Dedifferentiated amniotic fluid mesenchymal stem cell (primary cell): ENCODE results near the gene ATF3.
A peak's percentile ranks its signal among the peaks of the same experiment; 100 is the strongest.

Source experiments
- DNase-seq: peaks from one replicate; pipeline ENCODE4 v3.0.0-alpha.2; 2016; ENCODE audit errors: extremely low spot score

The ATF3 gene, protein sequence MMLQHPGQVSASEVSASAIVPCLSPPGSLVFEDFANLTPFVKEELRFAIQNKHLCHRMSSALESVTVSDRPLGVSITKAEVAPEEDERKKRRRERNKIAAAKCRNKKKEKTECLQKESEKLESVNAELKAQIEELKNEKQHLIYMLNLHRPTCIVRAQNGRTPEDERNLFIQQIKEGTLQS

GRCh38 chr1:212608392-212608958, at the start of gene ATF3:
TSS of gene ATF3 (plus strand) at chr1:212608761. CDS start at chr1:212615022, 6,261 bp downstream.
- DNase-seq: peak; percentile 99

DNA sequence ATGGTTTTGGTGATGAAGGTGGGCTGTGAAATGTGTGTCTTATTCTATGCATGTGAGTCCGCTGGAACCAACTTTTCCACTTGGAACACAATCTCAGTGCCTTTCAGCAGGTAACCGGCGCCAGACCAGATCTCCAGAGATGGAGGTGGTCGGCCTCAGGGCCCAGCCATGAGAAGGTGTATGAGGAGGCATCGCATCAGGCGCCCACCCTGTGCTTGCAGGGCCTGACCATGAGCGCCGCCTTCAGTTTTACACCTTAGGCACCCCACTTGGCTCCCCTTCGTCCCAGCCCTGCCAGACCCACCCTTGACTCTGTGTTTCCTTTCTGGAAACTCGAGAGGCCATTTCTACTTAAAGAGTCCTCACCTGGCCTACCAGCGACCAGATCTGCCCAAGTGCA, 48.6 kb upstream of the ATF3 start:
- no peak for DNase-seq

GRCh38 chr1:212560933-212561460, 47.6 kb upstream of the ATF3 start:
- no peak for DNase-seq

- peak; percentile 81 for DNase-seq
Observed at GRCh38 chr1:212561501-212561931, 47.0 kb upstream of the ATF3 start.

DNA sequence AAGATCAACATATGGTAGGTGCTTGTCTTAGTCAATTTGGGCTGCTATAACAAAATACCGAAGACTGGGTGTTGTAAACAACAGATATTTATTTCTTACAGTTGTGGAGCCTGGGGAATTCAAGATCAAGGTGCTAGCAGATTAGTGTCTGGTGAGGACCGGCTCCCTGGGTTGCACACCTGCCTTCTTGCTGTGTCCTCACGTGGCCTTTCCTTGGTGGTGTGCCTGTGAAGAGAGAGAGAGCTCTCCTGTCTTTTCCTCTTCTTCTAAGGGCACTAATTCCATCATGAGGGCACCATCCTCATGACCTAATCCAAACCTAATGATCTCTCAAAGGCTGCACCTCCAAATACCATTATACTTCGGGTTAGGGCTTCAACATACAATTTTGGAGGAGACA, 45.8 kb upstream of the ATF3 start:
- DNase-seq: no peak

- no peak for DNase-seq
Observed at GRCh38 chr1:212565079-212565478, 43.5 kb upstream of the ATF3 start.

DNA sequence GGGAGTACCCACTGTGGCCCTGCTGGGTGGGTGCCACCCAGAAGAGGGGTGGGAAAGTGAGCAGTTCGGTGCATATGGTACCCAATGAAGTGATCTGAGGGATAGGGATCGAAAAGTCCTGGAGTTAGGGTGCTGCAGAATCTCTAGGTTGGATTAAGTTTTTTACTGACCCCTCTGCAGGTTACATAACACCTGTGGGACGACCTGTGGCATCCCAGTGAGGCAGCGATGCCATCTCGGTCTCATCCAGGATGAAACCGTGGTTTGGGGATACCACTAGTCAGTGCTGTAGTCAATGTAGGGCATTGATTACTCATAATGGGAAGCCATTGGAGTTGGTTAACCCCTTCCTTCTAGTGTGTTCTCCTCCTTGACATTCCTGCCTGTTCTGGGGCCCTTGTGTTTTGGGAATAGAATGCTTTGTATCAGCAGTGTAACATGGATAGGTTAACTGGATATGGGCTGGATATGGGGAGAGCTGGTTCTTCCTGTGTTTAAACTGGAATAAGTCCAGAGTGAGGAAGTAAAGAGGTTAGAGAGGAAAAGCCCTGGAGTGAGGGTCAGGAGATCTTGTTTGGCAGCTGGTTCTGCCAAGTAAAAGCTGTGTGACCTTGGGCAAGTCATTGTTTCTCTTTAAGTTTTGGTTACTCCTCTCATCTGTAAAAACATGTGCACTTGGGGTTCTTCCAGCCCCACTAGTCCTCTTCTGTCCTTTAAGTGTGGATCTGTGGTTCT, 42.8 kb upstream of the ATF3 start:
- no peak for DNase-seq

GRCh38 chr1:212566522-212567479, 41.8 kb upstream of the ATF3 start:
- peak; percentile 60 for DNase-seq

- DNase-seq: no peak
Observed at GRCh38 chr1:212567638-212568037, 40.9 kb upstream of the ATF3 start.

- DNase-seq: no peak
Observed at GRCh38 chr1:212568978-212569537, 39.5 kb upstream of the ATF3 start.

GRCh38 chr1:212574732-212575131, 33.8 kb upstream of the ATF3 start:
- no peak for DNase-seq

DNA sequence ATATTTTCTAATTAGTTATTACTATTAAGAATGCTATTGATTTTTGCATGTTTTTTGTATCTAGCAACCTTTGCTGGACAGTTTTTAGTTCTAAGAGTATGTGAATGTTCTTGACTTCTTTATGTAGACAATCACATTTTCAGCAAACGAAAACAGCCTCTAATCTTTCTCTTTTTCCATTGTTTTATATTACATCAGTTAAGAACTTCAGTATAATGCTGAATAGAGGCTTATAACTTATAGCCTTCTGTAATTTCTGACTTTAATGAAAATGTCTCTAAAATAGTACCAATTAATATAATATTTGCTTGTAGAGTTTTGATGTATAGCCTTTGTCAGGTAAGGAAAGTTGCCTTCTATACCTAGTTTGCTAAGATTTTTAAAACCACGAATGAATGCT, 33.2 kb upstream of the ATF3 start:
- DNase-seq: no peak

GRCh38 chr1:212578041-212578440, 30.5 kb upstream of the ATF3 start:
- DNase-seq: no peak

GRCh38 chr1:212581034-212581433, 27.5 kb upstream of the ATF3 start:
- DNase-seq: no peak

- DNase-seq: no peak
Observed at GRCh38 chr1:212582291-212582690, 26.3 kb upstream of the ATF3 start.

GRCh38 chr1:212582808-212583615, 25.5 kb upstream of the ATF3 start:
- DNase-seq: no peak

- DNase-seq: no peak
Observed at GRCh38 chr1:212583643-212584042, 24.9 kb upstream of the ATF3 start.

DNA sequence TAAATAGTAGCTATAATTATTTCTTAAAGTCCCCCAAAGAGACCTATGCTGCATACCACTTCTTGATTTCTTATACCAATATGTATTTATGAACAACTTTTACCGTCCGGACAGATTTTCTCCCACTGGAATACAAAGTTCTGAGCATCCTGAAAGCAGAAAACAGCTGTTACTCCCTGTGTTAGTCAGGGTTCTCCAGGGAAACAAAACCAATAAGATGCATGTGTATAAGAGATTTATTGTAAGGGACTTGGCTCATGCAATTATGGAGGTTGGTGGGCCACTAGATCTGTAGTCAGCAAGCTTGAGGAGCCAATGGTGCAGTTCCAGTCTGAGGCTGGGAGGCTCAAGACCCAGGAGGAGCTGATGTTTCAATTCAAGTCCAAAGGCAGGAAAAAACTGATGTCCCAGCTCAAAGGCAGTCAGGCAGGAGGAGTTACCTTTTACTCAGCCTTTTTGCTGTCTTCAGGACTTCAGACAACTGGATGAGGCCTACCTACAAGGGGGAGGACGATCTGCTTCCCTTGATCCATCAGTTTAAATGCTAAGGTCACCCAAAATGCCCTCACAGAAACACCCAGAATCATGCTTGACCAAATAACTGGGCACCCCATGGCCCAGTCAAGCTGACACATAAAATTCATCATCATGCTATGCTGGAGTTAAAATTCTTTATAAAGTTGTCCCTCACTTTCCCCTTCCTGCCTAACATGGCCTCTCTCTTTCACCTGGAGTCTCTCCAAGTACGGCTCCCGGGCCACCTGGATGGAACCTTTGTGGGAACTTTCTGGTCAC, 24.3 kb upstream of the ATF3 start:
- DNase-seq: no peak

DNA sequence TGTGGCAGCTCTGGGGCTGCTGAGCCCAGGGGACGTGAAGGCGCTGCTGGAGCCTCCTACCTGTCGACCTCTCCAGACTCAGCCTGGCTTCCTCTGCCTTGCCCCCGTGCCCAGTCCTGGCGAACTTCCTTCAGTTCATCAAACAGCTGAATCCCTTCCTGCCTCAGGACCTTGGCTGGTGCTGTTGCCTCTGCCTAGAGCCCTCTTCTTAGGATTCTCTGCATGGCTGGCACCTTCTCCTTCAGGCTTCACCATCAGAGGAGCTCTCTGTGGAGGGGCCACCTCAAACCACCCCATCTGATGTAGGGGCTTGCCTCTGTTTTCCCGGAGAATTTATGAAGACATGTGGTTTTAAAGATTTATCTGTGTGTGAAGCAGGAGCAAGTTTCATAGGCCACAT, 23.4 kb upstream of the ATF3 start:
- no peak for DNase-seq
